ENCODE data around the gene EP300. TPM values are rescaled to one million over a fixed set of nuclear protein-coding genes. Genes with fewer than 3 reads are reported as not detected.
A peak's percentile ranks its signal among the peaks of the same experiment; 100 is the strongest.

EP300 gene
- total and polyA plus RNA-seq, 12 donors = 7.0 to 161 (median 51.8) TPM

GRCh38 chr22:41092847-41093411 lies 537 bp downstream of the EP300 start:
- H3K4me3 ChIP-seq = peak overlapping the region; percentile 54 to 99 (median 92)
- peaks cover 11 to 47% of the 10 kb centered on the region in 2 donors for H3K4me1 ChIP-seq (replicated peaks in 1 of 2)
- 1 to 3% (median 1%) methylated on average over 21 to 31 of the region's 31 CpGs for WGBS, 4 donors
- peak in 1 of 6 experiments; percentile 4 for TF ChIP-seq CTCF (IDR thresholded peaks at IDR 0.05)
- TF ChIP-seq POLR2A (IDR thresholded peaks at IDR 0.05) = no peak
- H3K27ac ChIP-seq = peak overlapping the region; percentile 98 to 100 (median 100)
- no peaks in the 10 kb centered on the region for H3K27me3 ChIP-seq
- peak in 6 of 7 donors; percentile 31 to 66 (median 54) for DNase-seq
- intact Hi-C loops (cut with DNase I) = loop anchor here (5.0 to 10.0 kb wide), 2 partner anchors 71 to 138 kb away; partner anchors contain the start of gene RBX1 (in 1 of the 2)
- H3K36me3 ChIP-seq (replicated peaks in 1 of 2) = no peaks in the 10 kb centered on the region
- H3K9me3 ChIP-seq (replicated peaks in 1 of 3) = no peaks in the 10 kb centered on the region

GRCh38 chr22:41094041-41094593 lies 1.7 kb downstream of the EP300 start:
- H3K4me1 ChIP-seq (replicated peaks in 1 of 2) = peaks cover 11 to 59% of the 10 kb centered on the region in 2 donors
- no peaks in the 10 kb centered on the region for H3K27me3 ChIP-seq
- intact Hi-C loops (cut with DNase I) = loop anchor here (5.0 to 10.0 kb wide), 2 partner anchors 72 to 139 kb away; partner anchors contain the start of gene RBX1 (in 1 of the 2)
- H3K4me3 ChIP-seq = peak overlapping the region in 2 of 4 donors; percentile 95 to 99
- no peaks in the 10 kb centered on the region for H3K36me3 ChIP-seq (replicated peaks in 1 of 2)
- H3K9me3 ChIP-seq (replicated peaks in 1 of 3) = no peaks in the 10 kb centered on the region
- H3K27ac ChIP-seq = no peak overlapping the region
- 1 to 5% (median 2%) methylated on average over 5 of the region's 5 CpGs for WGBS, 4 donors
- no peak for TF ChIP-seq POLR2A (IDR thresholded peaks at IDR 0.05)
- TF ChIP-seq CTCF (IDR thresholded peaks at IDR 0.05) = no peak
- DNase-seq = no peak

- Histone ChIP-seq H3K4me1 (replicated peaks in 1 of 2) (peaks cover 11 to 77% of the 10 kb centered on the region in 2 donors), H3K27me3 (no peaks in the 10 kb centered on the region), H3K27ac (peak overlapping the region in 1 of 5 donors; percentile 4), H3K36me3 (replicated peaks in 1 of 2) (no peaks in the 10 kb centered on the region), H3K4me3 (peak overlapping the region in 1 of 4 donors; percentile 21), H3K9me3 (replicated peaks in 1 of 3) (no peaks in the 10 kb centered on the region)
- TF ChIP-seq CTCF (IDR thresholded peaks at IDR 0.05) (no peak), POLR2A (IDR thresholded peaks at IDR 0.05) (no peak)
- WGBS, 4 donors = 49 to 61% (median 56%) methylated on average over 3 of the region's 3 CpGs
- no peak for DNase-seq
- intact Hi-C loops (cut with DNase I) = loop anchor here in 1 of 2 donors (10.0 kb wide), 1 partner anchor 142 kb away; the partner anchor contains the start of gene RBX1
Observed at GRCh38 chr22:41096391-41096790, 4.0 kb downstream of the EP300 start.

GRCh38 chr22:41096841-41097240 lies 4.4 kb downstream of the EP300 start:
- H3K27ac ChIP-seq = peak overlapping the region in 1 of 5 donors; percentile 4
- WGBS, 4 donors = 54 to 66% (median 61%) methylated on average over 4 of the region's 4 CpGs
- no peaks in the 10 kb centered on the region for H3K36me3 ChIP-seq (replicated peaks in 1 of 2)
- H3K9me3 ChIP-seq (replicated peaks in 1 of 3) = no peaks in the 10 kb centered on the region
- TF ChIP-seq CTCF (IDR thresholded peaks at IDR 0.05) (no peak), POLR2A (IDR thresholded peaks at IDR 0.05) (no peak)
- intact Hi-C loops (cut with DNase I) = loop anchor here in 1 of 2 donors (10.0 kb wide), 1 partner anchor 142 kb away; the partner anchor contains the start of gene RBX1
- no peak for DNase-seq
- peaks cover 11 to 79% of the 10 kb centered on the region in 2 donors for H3K4me1 ChIP-seq (replicated peaks in 1 of 2)
- H3K27me3 ChIP-seq = no peaks in the 10 kb centered on the region
- H3K4me3 ChIP-seq = no peak overlapping the region
